ENCODE measurements around the gene VPS8.

DNA sequence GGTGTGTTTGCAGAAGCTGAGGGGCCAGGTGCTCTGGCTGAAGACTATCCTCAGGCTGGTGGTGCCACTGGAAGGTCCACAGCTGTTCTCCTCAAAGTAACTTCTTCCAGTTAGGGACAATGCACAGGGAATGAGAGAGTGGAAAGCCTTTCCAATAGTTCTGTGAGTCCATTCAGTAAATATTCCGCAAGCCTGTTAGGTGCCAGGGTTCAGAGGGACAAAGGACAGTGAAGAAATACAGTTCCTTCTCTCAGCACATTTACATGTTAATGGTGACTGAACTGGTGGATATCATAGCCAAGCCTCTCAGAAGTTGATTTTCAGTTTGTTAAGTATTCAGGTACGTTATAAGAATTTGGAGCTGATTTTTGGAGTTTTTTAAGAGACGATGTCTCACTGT is 218.4 kb downstream of the VPS8 start:
- TF ChIP-seq, protein P1, sequence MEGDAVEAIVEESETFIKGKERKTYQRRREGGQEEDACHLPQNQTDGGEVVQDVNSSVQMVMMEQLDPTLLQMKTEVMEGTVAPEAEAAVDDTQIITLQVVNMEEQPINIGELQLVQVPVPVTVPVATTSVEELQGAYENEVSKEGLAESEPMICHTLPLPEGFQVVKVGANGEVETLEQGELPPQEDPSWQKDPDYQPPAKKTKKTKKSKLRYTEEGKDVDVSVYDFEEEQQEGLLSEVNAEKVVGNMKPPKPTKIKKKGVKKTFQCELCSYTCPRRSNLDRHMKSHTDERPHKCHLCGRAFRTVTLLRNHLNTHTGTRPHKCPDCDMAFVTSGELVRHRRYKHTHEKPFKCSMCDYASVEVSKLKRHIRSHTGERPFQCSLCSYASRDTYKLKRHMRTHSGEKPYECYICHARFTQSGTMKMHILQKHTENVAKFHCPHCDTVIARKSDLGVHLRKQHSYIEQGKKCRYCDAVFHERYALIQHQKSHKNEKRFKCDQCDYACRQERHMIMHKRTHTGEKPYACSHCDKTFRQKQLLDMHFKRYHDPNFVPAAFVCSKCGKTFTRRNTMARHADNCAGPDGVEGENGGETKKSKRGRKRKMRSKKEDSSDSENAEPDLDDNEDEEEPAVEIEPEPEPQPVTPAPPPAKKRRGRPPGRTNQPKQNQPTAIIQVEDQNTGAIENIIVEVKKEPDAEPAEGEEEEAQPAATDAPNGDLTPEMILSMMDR (IDR thresholded peaks at IDR 0.05 in 2 of 3, conservative IDR thresholded peaks at IDR 0.05 in 1 of 3; ENCODE audit: insufficient read depth in 2 of 3, low read depth in 1 of 3, low read length in 3 of 3) = no peak
- TF ChIP-seq JUNB (CRISPR knock-in tag; conservative IDR thresholded peaks at IDR 0.05) = no peak
- TF ChIP-seq TRIM28 (IDR thresholded peaks at IDR 0.05) = no peak
- no peak for TF ChIP-seq MAZ (CRISPR knock-in tag; conservative IDR thresholded peaks at IDR 0.05 in 1 of 2, IDR thresholded peaks at IDR 0.05 in 1 of 2)
- no peak for TF ChIP-seq EZH2 (IDR thresholded peaks at IDR 0.05; ENCODE audit: borderline replicate concordance, low read depth, low read length)
- no peak for TF ChIP-seq ZZZ3 (IDR thresholded peaks at IDR 0.05)
- TF ChIP-seq NFYB (IDR thresholded peaks at IDR 0.05; ENCODE audit: extremely low read depth, insufficient read length) = no peak
- TF ChIP-seq ZNF133 (CRISPR knock-in tag; IDR thresholded peaks at IDR 0.05) = no peak
- no peak for TF ChIP-seq POLR2A (conservative IDR thresholded peaks at IDR 0.05)

Measured in K562 (cell line).